NT2/D1 (cell line): ENCODE results near the gene PTGDS.

ENCODE experiments used
- YY1 ChIP-seq: IDR thresholded peaks from 2 replicates; pipeline ENCODE4 v1.6.1; 2011; ENCODE audit not compliant: insufficient read length, insufficient read depth
- ZNF274 ChIP-seq: IDR thresholded peaks from 2 replicates; pipeline ENCODE4 v1.6.1; 2011; ENCODE audit warnings: mild to moderate bottlenecking, low read depth, low read length

DNA sequence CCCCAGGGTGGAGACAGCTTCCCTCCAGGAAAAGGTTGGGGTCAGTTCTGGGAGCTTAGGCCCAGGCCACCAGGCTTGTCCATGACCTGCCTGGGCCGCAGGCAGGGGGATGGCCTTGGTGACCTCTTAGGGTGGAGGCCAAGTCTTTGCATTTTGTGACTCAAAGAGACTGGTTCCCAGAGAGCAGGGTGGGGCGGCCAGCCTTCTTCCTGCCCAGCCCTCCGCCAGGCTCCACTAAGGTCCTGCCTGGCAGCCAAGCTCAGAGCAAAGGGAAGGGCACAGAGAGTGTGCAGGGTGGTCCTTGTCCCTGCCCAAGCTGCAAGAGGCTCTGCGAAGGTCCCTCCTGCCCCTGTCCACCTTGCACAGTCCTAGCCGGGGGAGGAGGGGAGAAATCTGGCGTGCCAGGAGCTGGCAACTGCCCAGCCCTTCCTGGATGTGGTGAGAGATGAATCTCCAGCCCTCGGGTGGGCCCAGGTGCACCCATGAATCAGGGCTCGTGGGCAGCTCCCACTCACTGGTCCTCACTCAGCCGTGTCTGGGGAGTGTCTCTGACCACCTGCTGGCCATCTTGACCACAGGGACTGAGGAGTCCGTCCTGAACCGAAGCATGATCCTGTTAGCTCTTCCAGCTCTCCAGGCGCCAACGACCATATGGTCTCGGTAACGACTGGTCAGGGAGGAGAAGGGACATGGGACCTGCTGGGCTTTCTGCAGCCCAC lies 2.3 kb upstream of the PTGDS start:
- no peak for TF ChIP-seq YY1
- no peak for TF ChIP-seq ZNF274
